ENCODE data around the gene EGFLAM. TPM values are rescaled to one million over a fixed set of nuclear protein-coding genes. Genes with fewer than 3 reads are reported as not detected.

Gene EGFLAM
- total and polyA plus RNA-seq, 9 of the 15 experiments (the other 6 are each of a cell fraction or from before 2014, with no cell fraction given), result 0.09 to 2.5 (median 1.0) TPM

GRCh38 chr5:38453921-38454320, 195.6 kb downstream of the EGFLAM start:
- in situ Hi-C loops (cut with MboI), result no loop called here
- H3K4me3 ChIP-seq, result no peak overlapping the region
- H2AFZ ChIP-seq (ENCODE audit: low read depth, low read length), result no peak overlapping the region
- no peaks in the 10 kb centered on the region for H3K4me1 ChIP-seq (replicated peaks in 1 of 2; ENCODE audit: control insufficient read depth in 2 of 2, insufficient read depth in 2 of 2, low read length in 2 of 2)
- ChIA-PET POLR2A (interaction anchor here (0.7 kb wide), 1 partner anchor 37 kb away, joined by 3 read pairs; no protein-coding TSS in a partner anchor), CTCF (ENCODE audit: low intra/inter-chr PET ratio) (no interaction called here)
- peaks cover 30 to 60% of the 10 kb centered on the region in 2 experiments for H3K27me3 ChIP-seq (ENCODE audit: control insufficient read depth in 2 of 2, insufficient read depth in 2 of 2, low read length in 2 of 2)
- no peak overlapping the region for H3K9ac ChIP-seq (ENCODE audit: insufficient read depth in 1 of 2, low read depth in 2 of 2, low read length in 2 of 2)
- no peaks in the 10 kb centered on the region for H3K36me3 ChIP-seq (ENCODE audit: control insufficient read depth, insufficient read depth, low read length)
- 3% methylated on average over 11 of the region's 11 CpGs for WGBS (ENCODE audit: insufficient coverage, low coverage, missing lambda C conversion rate)
- no peaks in the 10 kb centered on the region for H3K9me3 ChIP-seq (replicated peaks; ENCODE audit: control insufficient read depth, insufficient read depth, low read depth, low read length)
- DNase-seq (ENCODE audit: extremely low read depth in 1 of 4, low spot score in 3 of 4), result no peak
- no peaks in the 10 kb centered on the region for H4K20me1 ChIP-seq (replicated peaks; ENCODE audit: control insufficient read depth, insufficient read depth, low read length)
- no peak overlapping the region for H3K27ac ChIP-seq (ENCODE audit: extremely low read depth, low read depth, low read length)
- BruUV-seq (replicated peaks), result no TSS peak
- FAIRE-seq, result no peak
- H3K9me1 ChIP-seq (ENCODE audit: control insufficient read depth, insufficient read depth, low read length), result no peaks in the 10 kb centered on the region
- no peak for ATAC-seq
- intact Hi-C loops (cut with micrococcal nuclease), result no loop called here
- TF ChIP-seq RBM34 (IDR thresholded peaks at IDR 0.05; ENCODE audit: borderline replicate concordance, insufficient read depth, low read length) (no peak), ZBTB2 (IDR thresholded peaks at IDR 0.05) (no peak), CHCHD3 (CRISPR knock-in tag; IDR thresholded peaks at IDR 0.05) (no peak), MED1 (CRISPR knock-in tag; IDR thresholded peaks at IDR 0.05; ENCODE audit: borderline replicate concordance) (no peak), THRAP3 (IDR thresholded peaks at IDR 0.05; ENCODE audit: borderline replicate concordance) (no peak), ZNF77 (CRISPR knock-in tag; IDR thresholded peaks at IDR 0.05) (no peak), USF2 (CRISPR knock-in tag; IDR thresholded peaks at IDR 0.05) (no peak)
- H3K4me2 ChIP-seq (ENCODE audit: insufficient read depth, low read length), result no peak overlapping the region
- H3K79me2 ChIP-seq (ENCODE audit: control insufficient read depth, insufficient read depth, low read length), result no peaks in the 10 kb centered on the region

Measured in K562 (cell line).